ENCODE data around the gene PRRC2B.
"Not testable (repeated sequence)": the region's sequence is repeated elsewhere in the genome, so short reads cannot be mapped to it uniquely, and the experiment has no call there.

The PRRC2B gene

DNA sequence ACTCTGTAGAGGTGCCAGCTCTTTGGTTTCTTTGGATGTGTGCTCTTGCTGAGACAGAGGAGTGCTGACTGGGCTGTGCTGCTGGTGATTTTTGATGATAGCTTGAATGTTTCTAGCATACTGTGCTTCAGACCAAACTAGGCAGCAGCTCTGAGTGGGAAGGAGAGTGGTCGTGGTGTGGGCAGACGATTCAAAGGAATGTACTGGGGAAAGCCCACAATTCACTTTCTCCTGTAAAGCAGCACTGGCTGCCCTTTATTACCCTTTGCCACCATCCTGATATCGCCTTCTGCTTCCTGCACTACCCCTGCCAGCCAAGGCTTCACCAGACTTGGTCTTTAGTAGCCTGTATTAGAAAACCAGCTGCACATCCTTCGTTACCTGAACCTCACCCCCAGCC is 45.3 kb downstream of the PRRC2B start:
- no peak for DNase-seq

DNA sequence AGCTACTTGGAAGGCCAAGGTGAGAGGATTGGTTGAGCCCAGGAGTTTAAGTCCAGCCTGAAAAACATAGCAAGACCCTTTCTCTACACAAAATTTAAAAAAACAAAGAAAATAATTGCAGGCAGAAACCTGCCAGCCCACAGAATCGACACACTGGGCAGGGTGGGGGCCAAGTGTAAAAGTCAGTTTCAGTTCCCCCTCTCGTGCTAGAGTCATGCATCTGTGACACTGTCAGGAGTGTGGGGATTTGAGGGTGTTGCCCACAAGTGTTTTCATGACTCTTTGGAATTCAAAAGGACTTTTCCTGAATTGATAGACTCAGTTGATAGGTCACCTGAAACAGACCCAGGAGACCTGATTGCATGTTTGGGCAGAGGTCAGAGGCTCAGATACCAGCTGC is 47.6 kb downstream of the PRRC2B start:
- DNase-seq, result no peak

DNA sequence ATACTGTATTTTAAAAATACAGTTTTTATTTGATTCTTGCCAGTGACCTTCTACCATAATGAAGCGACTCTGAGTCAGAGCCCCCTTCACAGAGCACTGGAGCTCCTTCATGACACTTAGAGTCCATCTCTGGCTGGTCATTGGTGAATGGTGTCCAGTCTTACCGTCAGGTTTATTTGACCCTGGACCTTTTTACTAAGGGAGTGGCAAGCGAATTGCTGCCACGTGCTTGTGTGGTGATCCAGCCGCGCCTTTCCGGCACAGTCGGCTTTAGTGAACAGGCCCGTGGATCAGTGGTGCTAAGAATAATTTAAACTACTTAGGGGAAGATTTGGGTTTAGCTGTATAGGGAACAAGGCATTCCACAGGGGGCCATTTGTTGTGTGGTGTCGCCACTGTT is 48.5 kb downstream of the PRRC2B start:
- no peak for DNase-seq

DNA sequence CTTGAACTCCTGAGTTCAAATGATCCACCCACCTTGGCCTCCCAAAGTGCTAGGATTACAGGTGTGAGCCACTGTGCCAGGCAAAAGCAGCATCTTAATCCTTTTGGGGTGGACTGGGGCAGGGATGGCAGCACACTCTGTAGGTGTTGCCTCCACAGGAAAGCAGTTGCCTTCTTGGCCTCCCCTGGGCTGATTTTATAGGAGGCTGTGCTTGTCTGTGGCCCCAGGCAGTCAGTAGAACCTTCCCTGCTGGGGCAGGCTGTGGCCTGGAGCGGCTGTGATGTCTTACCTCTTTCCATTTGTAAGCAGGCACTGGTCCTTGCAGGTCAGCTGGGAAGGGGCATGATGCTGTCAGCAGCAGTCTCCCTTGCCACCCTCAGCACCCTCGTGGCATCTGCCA is 49.8 kb downstream of the PRRC2B start:
- no peak for DNase-seq

DNA sequence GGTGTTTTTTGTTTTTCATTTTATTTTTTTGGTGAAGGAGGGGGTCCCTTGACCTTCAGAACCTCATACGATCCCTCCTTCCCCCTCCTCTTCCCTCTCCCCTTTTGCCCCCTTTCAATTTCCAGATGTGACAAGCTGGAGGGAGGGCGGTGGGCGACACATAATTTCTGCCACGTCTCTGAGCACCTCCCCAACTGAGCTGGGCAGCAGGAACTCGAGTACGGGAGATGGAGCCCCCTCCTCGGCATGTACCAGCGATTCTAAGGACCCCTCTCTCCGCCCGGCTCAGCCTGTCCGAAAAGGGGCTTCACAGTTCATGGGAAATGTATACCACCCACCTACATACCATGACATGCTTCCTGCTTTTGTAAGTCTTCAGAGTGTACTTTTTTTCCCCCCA is 52.4 kb downstream of the PRRC2B start:
- no peak for DNase-seq

DNA sequence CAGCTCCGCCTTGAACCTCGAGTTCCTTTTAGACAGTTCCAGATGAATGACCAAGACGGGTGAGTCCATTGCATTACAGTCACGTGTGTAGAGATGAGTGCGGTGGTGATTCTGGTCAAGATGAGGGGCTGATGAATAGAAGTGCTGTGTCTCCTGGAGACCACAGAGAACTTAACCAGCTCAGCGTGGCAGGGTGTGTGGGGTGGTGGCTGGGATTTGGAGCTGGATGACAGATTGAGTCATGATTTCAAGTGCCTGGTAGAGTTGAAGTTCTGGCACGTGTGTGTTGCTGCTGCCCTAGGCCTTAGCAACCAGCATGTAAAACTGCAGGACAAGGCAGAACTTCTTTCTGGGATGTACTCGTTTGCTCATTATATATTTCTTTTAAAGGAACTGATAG is 53.3 kb downstream of the PRRC2B start:
- no peak for DNase-seq

DNA sequence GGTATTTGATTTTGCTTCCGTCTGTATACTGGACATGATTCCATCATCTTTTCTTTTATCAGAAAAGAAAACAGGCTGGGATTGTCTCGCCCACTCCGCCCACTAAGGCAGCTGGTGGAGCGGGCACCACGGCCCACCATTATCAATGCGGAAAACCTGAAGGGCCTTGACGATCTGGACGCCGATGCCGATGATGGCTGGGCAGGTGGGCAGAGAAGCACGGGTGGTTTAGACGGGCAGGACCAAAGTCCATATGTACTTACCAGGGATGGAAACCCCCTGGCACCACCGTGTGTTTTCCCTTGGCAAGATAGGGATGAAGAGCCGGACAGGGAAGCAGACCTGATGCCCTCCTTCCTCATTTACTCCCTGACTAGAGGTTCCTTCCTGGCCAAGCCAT is 53.7 kb downstream of the PRRC2B start:
- DNase-seq, result no peak

DNA sequence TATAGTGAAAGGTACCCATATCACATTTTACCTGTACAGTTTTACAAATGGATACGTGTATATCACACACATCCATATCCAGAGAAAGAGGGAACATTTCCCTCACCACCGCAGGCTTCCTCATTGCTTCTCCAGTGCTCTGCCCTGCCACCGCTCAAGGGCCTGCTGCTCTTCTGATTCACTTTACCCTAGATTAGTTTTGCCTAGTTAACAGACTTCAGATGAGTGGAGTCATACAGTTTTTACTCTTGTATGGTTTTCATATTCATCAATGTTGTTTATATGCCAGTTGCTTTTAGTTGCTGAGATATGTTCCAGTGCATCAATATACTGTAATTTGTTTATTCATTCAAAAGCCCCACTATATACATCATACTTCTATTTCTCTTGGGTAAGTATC is 54.9 kb downstream of the PRRC2B start:
- no peak for DNase-seq

DNA sequence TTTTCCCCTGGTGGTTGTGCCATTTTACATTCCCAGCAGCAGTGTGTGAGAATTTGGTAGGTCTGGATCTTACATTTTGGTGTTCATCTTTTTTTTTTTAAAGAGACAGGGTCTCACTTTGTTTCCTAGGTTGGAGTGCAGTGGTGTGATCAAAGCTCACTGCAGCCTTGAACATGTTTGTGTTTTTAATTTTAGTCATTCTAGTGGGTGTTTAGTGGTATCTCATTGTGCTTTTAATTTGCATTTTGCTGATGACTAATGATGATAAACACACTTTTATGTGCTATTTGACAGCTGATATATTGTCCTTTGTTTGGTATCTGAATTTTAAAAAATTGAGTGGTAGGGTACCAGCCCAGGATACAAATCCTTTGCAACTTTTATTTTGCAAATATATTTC is 55.4 kb downstream of the PRRC2B start:
- no peak for DNase-seq

DNA sequence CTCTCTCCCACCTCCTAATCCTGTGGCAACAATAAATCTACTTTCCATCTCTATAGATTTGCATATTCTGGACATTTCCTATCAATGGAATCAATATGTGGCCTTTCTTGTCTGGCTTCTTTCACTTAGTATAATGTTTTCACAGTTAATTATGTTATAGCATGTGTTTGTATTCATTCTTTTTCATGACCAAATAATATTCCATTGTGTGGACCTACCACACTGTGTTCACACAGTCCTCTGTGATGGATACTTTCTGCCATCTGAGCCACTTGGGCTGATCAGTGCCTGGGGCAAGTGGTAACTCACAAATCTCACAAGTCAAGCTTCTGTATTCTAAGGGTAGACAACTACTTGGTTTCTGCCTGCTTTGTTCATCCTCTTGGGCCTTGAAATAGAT is 60.1 kb downstream of the PRRC2B start:
- DNase-seq, result no peak

DNA sequence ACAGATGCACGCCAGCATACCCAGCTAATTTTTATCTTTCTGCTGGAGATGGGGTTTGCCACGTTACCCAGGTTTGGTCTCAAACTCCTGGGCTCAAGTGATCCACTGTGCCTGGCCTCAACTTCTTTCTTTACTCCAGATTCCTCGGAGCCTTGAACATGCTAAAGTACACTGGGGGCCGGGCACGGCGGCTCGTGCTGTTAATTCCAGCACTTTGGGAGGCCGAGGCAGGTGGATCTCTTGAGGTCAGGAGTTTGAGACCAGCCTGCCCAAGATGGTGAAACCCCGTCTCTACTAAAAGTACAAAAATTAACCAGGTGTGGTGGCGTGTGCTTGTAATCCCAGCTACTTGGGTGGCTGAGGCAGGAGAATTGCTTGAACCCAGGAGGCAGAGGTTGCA is 61.8 kb downstream of the PRRC2B start:
- DNase-seq, result not testable (repeated sequence)

DNA sequence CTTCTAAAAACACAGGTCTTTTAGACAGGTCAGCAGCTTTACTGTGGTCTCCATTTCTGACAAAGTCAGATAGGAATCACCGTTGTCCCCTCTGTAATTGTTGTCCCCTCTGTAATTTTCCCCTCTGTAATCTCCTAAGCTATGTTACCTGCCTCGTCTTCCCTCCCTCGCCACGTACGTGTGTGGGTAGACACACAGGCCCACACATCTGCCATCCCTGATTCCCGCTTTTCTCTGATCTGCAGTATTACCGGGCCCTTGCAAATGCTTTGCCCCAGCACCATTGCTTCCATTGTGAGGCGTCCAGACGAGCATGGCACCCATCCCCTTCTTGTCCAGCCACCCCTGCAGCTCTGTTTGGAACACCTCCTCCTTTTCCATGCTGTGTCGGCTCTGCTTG is 63.9 kb downstream of the PRRC2B start:
- DNase-seq, result no peak

DNA sequence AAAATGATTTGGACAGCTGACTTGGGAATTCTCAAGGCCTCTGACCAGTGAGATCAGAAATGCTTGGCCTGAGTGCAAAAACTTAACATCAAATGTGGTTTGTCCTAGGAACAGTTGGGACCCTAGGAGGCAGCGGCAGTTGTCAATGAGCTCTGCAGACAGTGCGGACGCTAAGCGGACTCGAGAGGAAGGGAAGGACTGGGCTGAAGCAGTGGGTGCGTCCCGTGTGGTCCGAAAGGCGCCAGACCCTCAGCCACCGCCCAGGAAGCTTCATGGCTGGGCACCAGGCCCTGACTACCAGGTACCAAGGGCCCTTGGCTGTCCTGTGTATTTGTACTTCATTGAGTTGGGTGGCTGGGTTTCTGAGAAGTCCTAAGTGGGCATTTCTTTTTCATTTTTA is 65.2 kb downstream of the PRRC2B start:
- DNase-seq, result no peak

DNA sequence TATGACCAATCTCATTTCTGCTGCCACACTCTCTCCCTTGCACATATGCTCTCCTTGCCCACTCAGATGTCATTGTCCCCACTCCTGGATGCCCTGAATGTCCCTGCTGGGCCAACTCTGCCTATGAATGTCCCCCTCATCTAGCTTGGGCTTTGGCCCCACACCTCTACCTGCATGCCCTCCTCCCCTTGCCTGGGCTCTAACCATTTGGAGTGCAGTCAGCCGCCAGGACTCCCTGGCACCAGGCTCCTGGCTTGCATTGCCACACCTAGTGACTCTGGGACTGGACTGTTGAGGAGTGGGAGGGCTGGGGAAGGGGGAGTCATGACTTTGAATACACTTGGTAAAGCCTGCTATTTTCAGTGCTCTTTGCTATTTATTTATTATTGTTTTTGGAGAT is 67.3 kb downstream of the PRRC2B start:
- DNase-seq, result no peak

DNA sequence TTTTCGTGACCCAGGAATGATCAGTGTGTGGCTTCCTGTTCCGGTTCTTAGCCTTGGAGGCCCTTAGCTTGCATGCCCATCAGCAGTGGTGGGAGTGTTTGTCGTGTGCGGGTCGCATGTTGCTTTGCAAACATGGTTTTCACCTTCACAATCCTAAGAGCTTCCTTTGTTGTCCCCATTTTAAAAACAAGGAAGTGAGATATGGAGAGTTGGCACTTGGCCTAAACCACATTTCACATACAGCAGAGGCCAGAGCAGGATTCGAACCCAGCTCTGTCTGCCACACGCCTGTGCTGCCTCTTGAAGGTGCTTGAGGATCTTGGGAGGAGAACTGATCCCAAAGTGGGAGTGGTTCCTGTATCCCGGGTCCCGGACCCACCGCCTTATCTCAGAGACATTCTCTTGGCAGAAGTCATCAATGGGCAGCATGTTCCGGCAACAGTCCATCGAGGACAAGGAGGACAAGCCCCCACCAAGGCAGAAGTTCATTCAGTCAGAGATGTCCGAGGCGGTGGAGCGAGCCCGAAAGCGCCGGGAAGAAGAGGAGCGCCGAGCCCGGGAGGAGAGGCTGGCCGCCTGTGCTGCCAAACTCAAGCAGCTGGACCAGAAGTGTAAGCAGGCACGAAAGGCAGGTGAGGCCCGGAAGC is 70.6 kb downstream of the PRRC2B start:
- DNase-seq, result no peak

DNA sequence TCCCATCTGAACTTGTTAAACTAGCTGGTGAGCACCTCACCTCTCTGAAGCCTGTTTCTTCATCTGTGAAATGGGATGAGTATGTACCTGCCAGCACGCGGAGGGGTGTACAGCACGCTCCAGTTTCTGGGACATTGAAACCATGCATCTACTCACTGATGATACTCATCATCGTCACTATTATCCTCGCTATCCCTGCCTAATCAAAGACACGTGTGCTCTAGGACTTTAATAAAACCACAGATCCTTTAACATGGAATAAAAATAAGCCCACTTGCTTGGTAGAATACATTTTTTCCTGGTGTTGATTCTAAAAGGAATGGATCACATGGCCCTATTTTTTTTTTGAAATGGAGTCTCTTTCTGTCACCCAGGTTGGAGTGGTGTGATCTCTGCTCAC is 71.5 kb downstream of the PRRC2B start:
- no peak for DNase-seq

DNA sequence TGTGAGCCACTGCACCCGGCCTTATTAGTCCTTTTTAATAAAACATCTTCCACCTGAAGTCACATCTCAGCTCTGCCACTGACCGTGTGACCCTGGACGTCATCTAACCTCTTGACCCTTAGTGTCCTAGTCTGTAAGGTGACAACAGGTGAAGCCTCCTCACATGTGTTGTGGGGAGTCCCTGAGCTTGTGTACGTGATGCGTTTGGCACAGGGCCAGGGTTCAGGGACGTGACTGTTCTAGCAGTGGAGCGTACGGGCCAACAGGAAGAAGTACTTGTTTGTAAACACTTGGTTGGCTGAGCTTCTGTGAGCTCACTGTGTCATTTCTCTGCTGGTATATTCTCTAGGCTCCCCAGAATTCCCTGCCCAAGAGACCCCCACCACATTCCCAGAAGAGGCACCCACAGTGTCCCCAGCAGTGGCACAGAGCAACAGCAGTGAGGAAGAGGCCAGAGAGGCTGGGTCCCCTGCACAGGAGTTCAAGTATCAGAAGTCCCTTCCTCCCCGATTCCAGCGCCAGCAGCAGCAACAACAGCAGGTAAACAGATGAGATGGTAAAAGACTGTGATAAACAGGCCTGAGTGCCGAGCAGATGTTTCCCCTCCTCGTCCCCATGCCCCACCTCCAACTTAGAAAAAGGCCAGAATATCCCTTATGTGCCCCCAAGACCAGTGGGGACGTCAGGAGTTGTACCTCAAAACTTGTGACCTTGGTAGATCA is 73.5 kb downstream of the PRRC2B start:
- no peak for DNase-seq

DNA sequence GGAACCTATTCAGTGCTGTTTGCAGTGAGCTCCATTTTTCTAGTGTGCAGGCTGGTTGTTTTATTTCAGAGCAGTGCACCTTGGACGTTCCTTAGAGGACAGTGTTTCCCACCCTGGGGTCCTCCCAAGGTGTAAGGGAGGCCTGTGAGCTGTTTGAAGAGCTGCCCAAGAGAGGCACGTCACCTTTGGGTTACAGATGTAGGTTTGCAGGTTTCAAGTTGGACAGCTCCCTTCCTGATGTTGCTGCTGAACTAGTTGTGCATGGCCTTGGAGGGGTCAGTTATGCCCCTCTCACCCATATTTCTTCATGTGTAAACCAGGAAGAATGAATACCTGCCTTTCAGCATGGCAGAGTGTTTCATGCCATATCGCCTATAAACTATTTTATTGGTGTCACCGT is 74.1 kb downstream of the PRRC2B start:
- DNase-seq, result no peak

DNA sequence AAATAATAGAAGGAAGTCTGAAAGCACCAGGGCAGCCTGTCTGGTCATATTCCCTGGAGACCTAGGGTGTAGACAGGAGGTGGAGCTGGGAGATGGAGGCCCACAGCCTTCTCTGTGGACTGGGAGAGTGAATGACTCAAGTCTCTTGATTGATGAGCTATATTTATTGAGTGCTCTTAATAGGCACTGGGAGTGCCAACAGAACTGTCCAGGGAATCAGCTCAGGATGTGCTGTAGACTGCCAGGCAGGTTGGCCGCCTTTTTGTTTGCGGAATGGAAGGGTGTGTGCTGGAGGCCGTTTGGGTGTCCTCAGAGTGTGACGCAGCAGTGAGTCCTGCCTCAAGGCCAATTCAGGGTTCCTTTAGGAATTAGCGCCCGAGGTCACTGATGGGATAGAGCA is 75.5 kb downstream of the PRRC2B start:
- DNase-seq, result no peak

DNA sequence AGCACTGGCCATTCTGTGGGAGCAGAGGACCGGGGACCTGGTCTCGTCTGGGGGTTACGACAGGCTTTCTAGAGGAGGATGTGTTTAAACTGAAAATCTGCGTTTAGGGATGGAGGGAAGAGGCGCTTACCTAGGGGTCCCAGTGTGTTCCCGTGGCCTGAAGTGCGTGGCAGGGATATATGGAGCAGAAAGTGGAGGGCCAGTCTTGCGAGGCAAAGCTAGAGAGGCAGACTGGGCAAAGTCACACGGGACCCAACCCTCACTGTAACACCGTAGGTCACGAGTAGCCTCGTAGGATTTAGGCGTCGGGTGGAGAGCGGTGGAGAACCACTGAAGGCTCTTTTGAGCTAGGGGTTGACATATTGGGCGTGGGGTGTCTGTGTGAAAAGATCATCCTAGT is 76.1 kb downstream of the PRRC2B start:
- no peak for DNase-seq

DNA sequence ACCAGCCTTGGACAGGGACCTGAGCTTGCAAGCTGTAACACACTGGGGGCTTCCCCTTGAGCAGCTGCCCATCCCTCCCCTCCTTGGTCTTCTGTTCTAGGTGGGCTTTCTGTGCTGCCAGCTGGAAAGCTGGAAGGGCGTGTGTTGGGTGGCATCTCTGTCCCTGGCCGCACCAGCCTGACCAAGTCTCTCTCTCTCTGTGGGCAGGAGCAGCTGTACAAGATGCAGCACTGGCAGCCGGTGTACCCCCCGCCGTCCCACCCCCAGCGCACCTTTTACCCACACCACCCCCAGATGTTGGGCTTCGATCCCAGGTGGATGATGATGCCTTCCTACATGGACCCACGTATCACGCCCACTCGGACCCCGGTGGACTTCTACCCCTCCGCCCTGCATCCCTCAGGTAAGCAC is 76.7 kb downstream of the PRRC2B start:
- no peak for DNase-seq

DNA sequence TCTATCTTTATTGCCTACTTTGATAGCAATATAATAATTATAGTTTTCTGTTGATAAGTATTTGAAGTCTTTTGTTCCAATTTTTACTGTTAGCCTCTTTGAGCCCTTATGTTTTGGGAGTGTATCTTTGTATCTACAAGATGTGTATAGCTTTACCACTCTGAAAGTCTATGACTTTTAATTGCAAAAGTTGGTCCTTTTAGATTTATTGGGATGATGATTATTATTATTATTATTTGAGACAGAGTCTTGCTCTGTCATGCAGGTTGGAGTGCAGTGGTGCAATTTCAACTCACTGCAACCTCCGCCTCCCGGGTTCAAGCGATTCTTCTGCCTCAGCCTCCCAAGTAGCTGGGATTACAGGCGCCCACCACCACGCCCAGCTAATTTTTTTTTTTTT is 78.2 kb downstream of the PRRC2B start:
- DNase-seq, result not testable (repeated sequence)

DNA sequence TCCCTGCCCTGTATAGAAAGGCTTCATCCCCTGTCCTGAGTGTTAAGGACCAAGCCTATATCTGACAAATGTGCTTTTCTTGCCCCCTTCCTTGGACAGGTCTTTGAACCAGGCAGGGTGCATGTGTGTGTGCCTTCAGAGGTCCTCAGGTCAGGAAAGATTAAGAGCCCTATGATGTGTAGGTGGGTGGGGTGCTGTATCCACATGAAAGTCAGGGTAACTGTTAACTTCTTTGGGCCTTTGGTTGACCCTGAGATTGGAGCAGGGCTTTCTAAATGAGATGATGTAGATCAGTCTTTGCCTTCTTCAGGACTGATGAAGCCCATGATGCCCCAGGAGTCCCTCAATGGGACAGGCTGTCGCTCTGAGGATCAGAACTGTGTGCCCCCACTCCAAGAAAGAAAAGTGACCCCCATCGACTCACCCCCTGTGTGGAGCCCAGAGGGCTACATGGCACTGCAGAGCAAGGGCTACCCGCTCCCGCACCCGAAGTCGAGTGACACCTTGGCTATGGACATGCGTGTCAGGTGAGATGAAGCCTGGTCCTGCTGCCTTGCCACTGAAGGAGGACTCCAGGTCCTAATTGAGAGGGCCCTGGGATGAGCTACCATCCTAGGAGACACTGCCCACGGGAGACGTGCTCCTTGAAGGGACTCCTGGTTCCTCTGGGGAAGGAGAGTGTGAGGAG is 79.5 kb downstream of the PRRC2B start:
- DNase-seq, result peak; percentile 11

DNA sequence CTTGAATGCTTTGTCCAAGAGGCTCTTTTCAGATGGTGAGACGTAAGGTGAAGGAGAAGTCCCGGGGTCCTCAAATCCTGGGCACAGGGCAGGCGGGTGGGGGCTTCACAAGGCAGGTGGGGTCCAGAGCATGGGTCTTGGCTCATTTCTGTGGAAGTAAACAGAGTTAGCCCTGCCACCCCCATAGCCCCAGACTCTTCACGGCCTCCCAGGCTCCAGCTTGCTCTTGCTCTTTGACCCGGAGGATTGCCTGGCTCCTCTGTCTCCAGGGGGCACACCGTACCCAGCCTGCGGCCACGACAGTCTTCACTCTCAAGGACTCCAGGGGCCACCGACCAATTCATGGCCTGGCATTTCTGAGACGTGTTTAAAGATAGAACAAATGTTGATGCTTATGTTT is 80.0 kb downstream of the PRRC2B start:
- peak; percentile 11 for DNase-seq

DNA sequence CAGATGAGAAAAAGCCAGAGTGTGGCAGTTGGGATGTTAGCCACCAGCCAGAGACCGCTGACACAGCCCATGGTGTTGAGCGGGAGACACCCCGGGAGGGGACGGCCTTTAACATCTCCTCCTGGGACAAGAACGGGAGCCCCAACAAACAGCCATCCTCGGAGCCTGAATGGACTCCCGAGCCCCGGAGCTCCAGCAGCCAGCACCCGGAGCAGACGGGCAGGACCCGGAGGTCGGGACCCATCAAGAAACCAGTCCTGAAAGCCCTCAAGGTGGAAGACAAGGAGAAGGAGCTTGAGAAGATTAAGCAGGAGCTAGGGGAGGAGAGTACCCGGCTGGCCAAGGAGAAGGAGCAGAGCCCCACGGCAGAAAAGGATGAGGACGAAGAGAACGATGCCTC is 80.8 kb downstream of the PRRC2B start:
- no peak for DNase-seq

Measured in activated T-cell treated with anti-CD3 and anti-CD28 coated beads, Interleukin-2, amount 50 U/mL, for 1 hour (primary cell).